Measurements from ENCODE around the gene SBK1.

GRCh38 chr16:28264656-28265055 lies 27.7 kb upstream of the SBK1 start:
- TF ChIP-seq CTCF (conservative IDR thresholded peaks at IDR 0.05 in 1 of 2, IDR thresholded peaks at IDR 0.05 in 1 of 2; ENCODE audit: low read depth in 1 of 2, low read length in 2 of 2) (no peak), EZH2 (IDR thresholded peaks at IDR 0.05; ENCODE audit: low read length, missing control alignments) (no peak)

Measured in fibroblast of lung (primary cell).